ENCODE measurements around the gene RNF113A.

- no peak for TF ChIP-seq CTCF (IDR thresholded peaks at IDR 0.05)
- peak; percentile 87 to 88 for TF ChIP-seq POLR2A (IDR thresholded peaks at IDR 0.05)
Observed at GRCh38 chrX:119871599-119872395, at the start of gene RNF113A, which contains the start of gene NDUFA1.

All from Peyer's patch (tissue), 4 donors.